Peyer's patch (tissue), 4 donors: ENCODE data around the gene GLS.

Experiments used
- POLR2A ChIP-seq, 2 donors: fragments of 450-650 bp; IDR thresholded peaks; one replicate each; pipeline ENCODE4 v1.5.1; 2017; ENCODE audit warnings: antibody characterized with exemption in 2 of 2, mild to moderate bottlenecking in 2 of 2, moderate library complexity in 2 of 2
- TF ChIP-seq, protein P1 (sequence below), 6 experiments: fragments of 450-650 bp in 4 of 6; fragments of 200-600 bp in 2 of 6; sonication (generic) in 1 of 6; IDR thresholded peaks; one replicate each; pipeline ENCODE4 v1.5.1; 2017 to 2019; ENCODE audit warnings: antibody characterized with exemption in 6 of 6, mild to moderate bottlenecking in 3 of 6, moderate library complexity in 1 of 6

- TF ChIP-seq, protein P1, sequence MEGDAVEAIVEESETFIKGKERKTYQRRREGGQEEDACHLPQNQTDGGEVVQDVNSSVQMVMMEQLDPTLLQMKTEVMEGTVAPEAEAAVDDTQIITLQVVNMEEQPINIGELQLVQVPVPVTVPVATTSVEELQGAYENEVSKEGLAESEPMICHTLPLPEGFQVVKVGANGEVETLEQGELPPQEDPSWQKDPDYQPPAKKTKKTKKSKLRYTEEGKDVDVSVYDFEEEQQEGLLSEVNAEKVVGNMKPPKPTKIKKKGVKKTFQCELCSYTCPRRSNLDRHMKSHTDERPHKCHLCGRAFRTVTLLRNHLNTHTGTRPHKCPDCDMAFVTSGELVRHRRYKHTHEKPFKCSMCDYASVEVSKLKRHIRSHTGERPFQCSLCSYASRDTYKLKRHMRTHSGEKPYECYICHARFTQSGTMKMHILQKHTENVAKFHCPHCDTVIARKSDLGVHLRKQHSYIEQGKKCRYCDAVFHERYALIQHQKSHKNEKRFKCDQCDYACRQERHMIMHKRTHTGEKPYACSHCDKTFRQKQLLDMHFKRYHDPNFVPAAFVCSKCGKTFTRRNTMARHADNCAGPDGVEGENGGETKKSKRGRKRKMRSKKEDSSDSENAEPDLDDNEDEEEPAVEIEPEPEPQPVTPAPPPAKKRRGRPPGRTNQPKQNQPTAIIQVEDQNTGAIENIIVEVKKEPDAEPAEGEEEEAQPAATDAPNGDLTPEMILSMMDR (IDR thresholded peaks at IDR 0.05) = no peak
- no peak for TF ChIP-seq POLR2A (IDR thresholded peaks at IDR 0.05)
Measured at GRCh38 chr2:190875891-190876290, 4.7 kb upstream of the GLS start.
